ENCODE results near the gene OR4N5.

DNA sequence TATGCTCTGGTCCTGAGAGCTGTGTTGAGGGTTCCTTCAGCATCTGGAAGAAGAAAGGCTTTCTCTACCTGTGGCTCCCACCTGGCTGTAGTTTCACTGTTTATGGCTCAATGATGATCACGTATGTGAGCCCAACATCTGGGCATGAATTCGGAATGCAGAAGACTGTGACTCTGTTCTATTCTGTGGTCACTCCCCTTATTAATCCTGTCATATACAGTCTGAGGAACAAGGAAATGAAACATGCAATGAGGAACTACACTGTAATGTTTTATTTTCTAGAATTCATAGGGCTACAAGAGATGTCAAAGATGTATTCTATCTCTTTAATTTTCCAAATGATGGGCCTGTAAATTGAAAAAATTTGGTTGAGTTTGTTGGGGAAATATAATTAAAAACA lies 41.3 kb downstream of the OR4N5 start:
- TF ChIP-seq, protein P1, sequence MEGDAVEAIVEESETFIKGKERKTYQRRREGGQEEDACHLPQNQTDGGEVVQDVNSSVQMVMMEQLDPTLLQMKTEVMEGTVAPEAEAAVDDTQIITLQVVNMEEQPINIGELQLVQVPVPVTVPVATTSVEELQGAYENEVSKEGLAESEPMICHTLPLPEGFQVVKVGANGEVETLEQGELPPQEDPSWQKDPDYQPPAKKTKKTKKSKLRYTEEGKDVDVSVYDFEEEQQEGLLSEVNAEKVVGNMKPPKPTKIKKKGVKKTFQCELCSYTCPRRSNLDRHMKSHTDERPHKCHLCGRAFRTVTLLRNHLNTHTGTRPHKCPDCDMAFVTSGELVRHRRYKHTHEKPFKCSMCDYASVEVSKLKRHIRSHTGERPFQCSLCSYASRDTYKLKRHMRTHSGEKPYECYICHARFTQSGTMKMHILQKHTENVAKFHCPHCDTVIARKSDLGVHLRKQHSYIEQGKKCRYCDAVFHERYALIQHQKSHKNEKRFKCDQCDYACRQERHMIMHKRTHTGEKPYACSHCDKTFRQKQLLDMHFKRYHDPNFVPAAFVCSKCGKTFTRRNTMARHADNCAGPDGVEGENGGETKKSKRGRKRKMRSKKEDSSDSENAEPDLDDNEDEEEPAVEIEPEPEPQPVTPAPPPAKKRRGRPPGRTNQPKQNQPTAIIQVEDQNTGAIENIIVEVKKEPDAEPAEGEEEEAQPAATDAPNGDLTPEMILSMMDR (conservative IDR thresholded peaks at IDR 0.05; ENCODE audit: low read depth in 2 of 2), result no peak
- no peak for TF ChIP-seq EZH2phosphoT487 (IDR thresholded peaks at IDR 0.05; ENCODE audit: unreplicated experiment)
- TF ChIP-seq, protein P2, sequence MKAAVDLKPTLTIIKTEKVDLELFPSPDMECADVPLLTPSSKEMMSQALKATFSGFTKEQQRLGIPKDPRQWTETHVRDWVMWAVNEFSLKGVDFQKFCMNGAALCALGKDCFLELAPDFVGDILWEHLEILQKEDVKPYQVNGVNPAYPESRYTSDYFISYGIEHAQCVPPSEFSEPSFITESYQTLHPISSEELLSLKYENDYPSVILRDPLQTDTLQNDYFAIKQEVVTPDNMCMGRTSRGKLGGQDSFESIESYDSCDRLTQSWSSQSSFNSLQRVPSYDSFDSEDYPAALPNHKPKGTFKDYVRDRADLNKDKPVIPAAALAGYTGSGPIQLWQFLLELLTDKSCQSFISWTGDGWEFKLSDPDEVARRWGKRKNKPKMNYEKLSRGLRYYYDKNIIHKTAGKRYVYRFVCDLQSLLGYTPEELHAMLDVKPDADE (IDR thresholded peaks at IDR 0.05), result no peak
- no peak for TF ChIP-seq EZH2 (IDR thresholded peaks at IDR 0.05; ENCODE audit: low read depth, unreplicated experiment)
- no peak for TF ChIP-seq POLR2AphosphoS5 (IDR thresholded peaks at IDR 0.05; ENCODE audit: low read depth)

Measured in GM23338 (cell line).